Panc1 (cell line): ENCODE results near the gene UBTF.
A peak's percentile ranks its signal among the peaks of the same experiment; 100 is the strongest.

ENCODE experiments used
- POLR2AphosphoS5 ChIP-seq: IDR thresholded peaks from 2 replicates; pipeline ENCODE4 v1.6.1; 2012; ENCODE audit warnings: mild to moderate bottlenecking, low read depth, low read length, moderate library complexity
- SIN3A ChIP-seq: IDR thresholded peaks from 2 replicates; pipeline ENCODE4 v1.6.1; 2012; ENCODE audit warnings: low read depth, mild to moderate bottlenecking, low read length, moderate library complexity, borderline replicate concordance; ENCODE audit not compliant: insufficient read depth
- TF ChIP-seq, protein P1 (sequence below): fragments of 450-650 bp; IDR thresholded peaks from 2 replicates; pipeline ENCODE4 v1.5.1; 2017; ENCODE audit warnings: mild to moderate bottlenecking

DNA sequence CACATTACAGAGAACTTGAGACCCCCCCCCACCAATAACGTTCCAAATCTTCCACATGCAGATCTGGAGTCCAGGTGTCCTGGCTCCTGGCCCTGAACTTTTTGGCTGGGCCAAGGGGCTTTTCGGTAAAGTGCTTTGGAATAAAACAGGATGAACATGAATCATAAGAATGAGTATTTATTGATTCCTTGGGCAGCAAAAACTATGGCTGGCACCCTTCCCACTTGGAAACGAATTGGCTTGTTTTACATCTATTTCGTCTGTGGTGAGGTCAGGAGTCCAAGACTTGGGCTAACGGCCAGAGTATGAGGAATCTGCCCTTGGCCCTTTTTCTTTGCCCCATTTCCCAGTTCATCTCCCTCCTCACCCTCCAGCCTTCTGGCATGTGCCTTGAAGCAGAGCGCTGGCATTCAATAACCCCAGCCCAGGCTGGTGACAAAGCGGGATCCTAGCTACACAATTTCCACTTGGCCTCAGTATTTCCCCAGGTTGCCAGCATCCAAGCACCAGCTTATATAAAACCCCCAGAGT, 4.1 kb upstream of the UBTF start:
- TF ChIP-seq SIN3A (no peak), POLR2AphosphoS5 (peak; percentile 46; the same call in 1 of the 2 replicates)
- TF ChIP-seq, protein P1, sequence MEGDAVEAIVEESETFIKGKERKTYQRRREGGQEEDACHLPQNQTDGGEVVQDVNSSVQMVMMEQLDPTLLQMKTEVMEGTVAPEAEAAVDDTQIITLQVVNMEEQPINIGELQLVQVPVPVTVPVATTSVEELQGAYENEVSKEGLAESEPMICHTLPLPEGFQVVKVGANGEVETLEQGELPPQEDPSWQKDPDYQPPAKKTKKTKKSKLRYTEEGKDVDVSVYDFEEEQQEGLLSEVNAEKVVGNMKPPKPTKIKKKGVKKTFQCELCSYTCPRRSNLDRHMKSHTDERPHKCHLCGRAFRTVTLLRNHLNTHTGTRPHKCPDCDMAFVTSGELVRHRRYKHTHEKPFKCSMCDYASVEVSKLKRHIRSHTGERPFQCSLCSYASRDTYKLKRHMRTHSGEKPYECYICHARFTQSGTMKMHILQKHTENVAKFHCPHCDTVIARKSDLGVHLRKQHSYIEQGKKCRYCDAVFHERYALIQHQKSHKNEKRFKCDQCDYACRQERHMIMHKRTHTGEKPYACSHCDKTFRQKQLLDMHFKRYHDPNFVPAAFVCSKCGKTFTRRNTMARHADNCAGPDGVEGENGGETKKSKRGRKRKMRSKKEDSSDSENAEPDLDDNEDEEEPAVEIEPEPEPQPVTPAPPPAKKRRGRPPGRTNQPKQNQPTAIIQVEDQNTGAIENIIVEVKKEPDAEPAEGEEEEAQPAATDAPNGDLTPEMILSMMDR = no peak
